Uterus (tissue), 4 donors: ENCODE data around the gene SFN. TPM values are rescaled to one million over a fixed set of nuclear protein-coding genes. Genes with fewer than 3 reads are reported as not detected.
"Not testable (repeated sequence)": the region's sequence is repeated elsewhere in the genome, so short reads cannot be mapped to it uniquely, and the experiment has no call there.

Experiments used
- DNase-seq, 2 donors: peaks; one replicate each; pipeline ENCODE4 v3.0.0-alpha.2; 2019 to 2020
- H3K27ac ChIP-seq, 2 donors: fragments of 200-600 bp; sonication (generic); 1 replicate in 1 of 2; 2 replicates in 1 of 2; pipeline ENCODE4 v1.5.1; 2016 to 2018
- H3K27me3 ChIP-seq, 2 donors: fragments of 200-600 bp; sonication (generic); one replicate each; pipeline ENCODE4 v1.5.1; 2018 to 2019; ENCODE audit warnings: control low read depth in 1 of 2
- H3K36me3 ChIP-seq, 2 donors: fragments of 200-600 bp; sonication (generic); one replicate each; pipeline ENCODE4 v1.5.1; 2019; ENCODE audit warnings: control low read depth in 1 of 2
- H3K4me1 ChIP-seq, 2 donors: fragments of 200-600 bp; sonication (generic); one replicate each; pipeline ENCODE4 v1.5.1; 2018 to 2019; ENCODE audit warnings: control low read depth in 1 of 2
- H3K4me3 ChIP-seq, 2 donors: fragments of 200-600 bp; sonication (generic); 1 replicate in 1 of 2; 2 replicates in 1 of 2; pipeline ENCODE4 v1.5.1; 2018 to 2019; ENCODE audit warnings: mild to moderate bottlenecking in 1 of 2
- H3K9me3 ChIP-seq, 2 donors: fragments of 200-600 bp; sonication (generic); one replicate each; pipeline ENCODE4 v1.5.1; 2019; ENCODE audit warnings: control low read depth in 1 of 2
- POLR2A ChIP-seq, 2 donors: fragments of 450-650 bp; IDR thresholded peaks; one replicate each; pipeline ENCODE4 v1.6.1; 2016; ENCODE audit warnings: antibody characterized with exemption in 2 of 2, mild to moderate bottlenecking in 1 of 2, moderate library complexity in 1 of 2
- intact Hi-C: fragments of 100-400 bp; cut with DNase I; formaldehyde crosslinking; loops from one replicate; pipeline ENCODE4 v1.15.1; 2023; ENCODE audit warnings: low total_unique reads
- total RNA-seq, 4 donors: library from RNA; depleted of rRNA in 3 of 4; stranded (reverse); fragments of >200 nt in 3 of 4; gene quantifications; one replicate each; pipeline versions ENCODE4 v1.1.0 to v1.2.4, GENCODE V29; 2014 to 2023
- TF ChIP-seq, protein P1 (sequence below), 4 experiments: fragments of 200-600 bp in 2 of 4; fragments of 450-650 bp in 2 of 4; sonication (generic) in 2 of 4; IDR thresholded peaks; one replicate each; pipeline ENCODE4 v1.5.1; 2016 to 2019; ENCODE audit warnings: antibody characterized with exemption in 4 of 4, mild to moderate bottlenecking in 2 of 4, moderate library complexity in 1 of 4
- donor health status: DM: yes; HTN: yes; CAD: no.

SFN gene
- total RNA-seq, 4 donors from 2014 or later: 0.55 to 0.83 TPM; not detected in 2

GRCh38 chr1:26874896-26875295 is 11.9 kb downstream of the SFN start:
- H3K9me3 ChIP-seq: no peaks in the 10 kb centered on the region
- no peak overlapping the region for H3K27ac ChIP-seq
- TF ChIP-seq POLR2A (IDR thresholded peaks at IDR 0.05): no peak
- TF ChIP-seq, protein P1, sequence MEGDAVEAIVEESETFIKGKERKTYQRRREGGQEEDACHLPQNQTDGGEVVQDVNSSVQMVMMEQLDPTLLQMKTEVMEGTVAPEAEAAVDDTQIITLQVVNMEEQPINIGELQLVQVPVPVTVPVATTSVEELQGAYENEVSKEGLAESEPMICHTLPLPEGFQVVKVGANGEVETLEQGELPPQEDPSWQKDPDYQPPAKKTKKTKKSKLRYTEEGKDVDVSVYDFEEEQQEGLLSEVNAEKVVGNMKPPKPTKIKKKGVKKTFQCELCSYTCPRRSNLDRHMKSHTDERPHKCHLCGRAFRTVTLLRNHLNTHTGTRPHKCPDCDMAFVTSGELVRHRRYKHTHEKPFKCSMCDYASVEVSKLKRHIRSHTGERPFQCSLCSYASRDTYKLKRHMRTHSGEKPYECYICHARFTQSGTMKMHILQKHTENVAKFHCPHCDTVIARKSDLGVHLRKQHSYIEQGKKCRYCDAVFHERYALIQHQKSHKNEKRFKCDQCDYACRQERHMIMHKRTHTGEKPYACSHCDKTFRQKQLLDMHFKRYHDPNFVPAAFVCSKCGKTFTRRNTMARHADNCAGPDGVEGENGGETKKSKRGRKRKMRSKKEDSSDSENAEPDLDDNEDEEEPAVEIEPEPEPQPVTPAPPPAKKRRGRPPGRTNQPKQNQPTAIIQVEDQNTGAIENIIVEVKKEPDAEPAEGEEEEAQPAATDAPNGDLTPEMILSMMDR (IDR thresholded peaks at IDR 0.05): no peak
- no peaks in the 10 kb centered on the region for H3K27me3 ChIP-seq
- H3K36me3 ChIP-seq: no peaks in the 10 kb centered on the region
- no peak overlapping the region for H3K4me3 ChIP-seq
- no peaks in the 10 kb centered on the region for H3K4me1 ChIP-seq
- DNase-seq: no peak
- intact Hi-C loops: loop anchor here (10.0 kb wide), 1 partner anchor 60 kb away; no protein-coding TSS in a partner anchor

DNA sequence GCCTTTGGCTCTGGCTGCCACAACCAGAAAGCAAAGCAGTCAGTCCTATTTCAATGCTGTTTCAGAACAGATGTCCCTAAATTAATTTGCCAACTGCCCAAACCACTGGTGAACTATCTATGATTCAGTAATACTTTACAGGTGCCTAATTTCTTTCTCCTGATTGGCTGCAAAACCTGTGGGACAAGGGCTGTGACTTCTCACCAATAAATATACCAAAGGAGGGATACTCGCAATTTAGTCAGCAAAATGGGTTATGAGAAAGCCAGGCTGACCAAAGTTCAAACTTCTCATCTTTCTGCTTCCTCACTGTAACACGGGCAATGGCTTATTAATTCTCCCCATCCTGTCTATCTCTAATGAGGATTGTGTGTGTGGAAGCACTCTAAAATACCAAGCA is 14.4 kb downstream of the SFN start:
- no peak overlapping the region for H3K4me3 ChIP-seq
- intact Hi-C loops: loop anchor here (10.0 kb wide), 1 partner anchor 63 kb away; no protein-coding TSS in a partner anchor
- no peaks in the 10 kb centered on the region for H3K4me1 ChIP-seq
- H3K27ac ChIP-seq: no peak overlapping the region
- H3K36me3 ChIP-seq: no peaks in the 10 kb centered on the region
- no peak for DNase-seq
- H3K9me3 ChIP-seq: no peaks in the 10 kb centered on the region
- TF ChIP-seq, protein P1 (IDR thresholded peaks at IDR 0.05): no peak
- TF ChIP-seq POLR2A (IDR thresholded peaks at IDR 0.05): no peak
- H3K27me3 ChIP-seq: no peaks in the 10 kb centered on the region

GRCh38 chr1:26879793-26880192 is 16.8 kb downstream of the SFN start:
- Histone ChIP-seq H3K27me3 (no peaks in the 10 kb centered on the region), H3K27ac (no peak overlapping the region), H3K4me3 (no peak overlapping the region), H3K9me3 (no peaks in the 10 kb centered on the region), H3K4me1 (no peaks in the 10 kb centered on the region), H3K36me3 (no peaks in the 10 kb centered on the region)
- TF ChIP-seq POLR2A (IDR thresholded peaks at IDR 0.05): no peak
- TF ChIP-seq, protein P1 (IDR thresholded peaks at IDR 0.05): no peak
- intact Hi-C loops: loop anchor here (10.0 kb wide), 1 partner anchor 65 kb away; no protein-coding TSS in a partner anchor
- no peak for DNase-seq

DNA sequence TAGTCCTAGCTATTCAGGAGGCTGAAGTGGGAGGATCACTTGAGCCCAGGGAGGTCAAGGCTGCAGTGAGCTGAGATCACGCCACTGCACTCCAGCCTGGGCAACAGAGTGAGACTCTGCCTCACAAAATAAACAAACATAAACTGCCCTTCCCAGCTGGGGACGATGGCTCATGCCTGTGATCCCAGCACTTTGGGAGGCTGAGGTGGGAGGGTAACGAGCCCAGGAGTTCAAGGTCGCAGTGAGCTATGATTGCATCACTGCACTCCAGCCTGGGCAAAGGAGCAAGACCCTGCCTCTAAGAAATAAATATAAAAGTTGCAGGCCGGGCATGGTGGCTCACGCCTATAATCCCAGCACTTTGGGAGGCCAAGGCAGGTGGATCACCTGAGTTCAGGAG is 18.7 kb downstream of the SFN start:
- H3K4me3 ChIP-seq, intact Hi-C loops, H3K4me1 ChIP-seq, H3K36me3 ChIP-seq, H3K9me3 ChIP-seq, DNase-seq, H3K27me3 ChIP-seq, H3K27ac ChIP-seq: not testable (repeated sequence)

DNA sequence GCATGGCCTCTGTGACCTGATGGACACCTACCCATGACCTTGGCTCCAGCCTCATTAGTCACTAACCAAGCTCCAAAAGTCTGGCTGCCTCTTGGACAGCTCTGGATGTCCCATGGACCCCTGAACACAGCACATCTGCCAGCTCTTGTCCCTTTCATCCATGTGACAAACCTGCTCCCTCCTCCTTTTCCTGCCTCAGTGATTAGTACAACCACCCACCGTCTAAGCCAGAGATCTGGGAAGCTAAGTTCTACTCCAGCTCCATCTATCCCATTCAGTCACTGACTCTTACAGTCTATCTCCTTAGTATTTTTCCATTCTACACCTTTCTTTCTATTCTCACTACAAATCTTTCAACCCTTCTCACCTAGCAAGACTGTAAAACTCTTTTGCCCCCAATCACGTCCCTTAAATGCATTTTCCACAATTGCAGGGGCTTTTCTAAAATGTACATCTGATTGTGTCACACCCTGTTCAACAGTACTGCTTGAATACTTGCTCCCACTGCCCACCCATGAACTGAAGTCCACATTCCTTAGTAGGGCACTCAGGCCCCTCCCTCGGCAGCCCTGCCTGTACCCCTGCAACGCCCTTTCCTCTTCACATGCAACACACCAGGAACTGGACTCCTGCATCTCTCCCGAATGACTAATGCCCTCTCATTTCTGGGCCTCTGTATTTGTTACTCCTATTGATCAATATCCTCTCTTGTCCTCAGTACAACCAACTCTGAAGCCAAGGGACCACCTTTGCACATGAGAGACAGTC is 19.9 kb downstream of the SFN start:
- no peaks in the 10 kb centered on the region for H3K27me3 ChIP-seq
- no peak for DNase-seq
- H3K36me3 ChIP-seq: no peaks in the 10 kb centered on the region

More for the DNA sequence above, 19.9 kb downstream of the SFN start:
- Histone ChIP-seq H3K4me1 (no peaks in the 10 kb centered on the region), H3K4me3 (no peak overlapping the region), H3K27ac (no peak overlapping the region), H3K9me3 (no peaks in the 10 kb centered on the region)
- intact Hi-C loops: no loop called here
- TF ChIP-seq, protein P1 (IDR thresholded peaks at IDR 0.05): no peak
- no peak for TF ChIP-seq POLR2A (IDR thresholded peaks at IDR 0.05)
